DMS 273 (cell line): ENCODE data around the gene PAF1.

Source experiments
- DNase-seq: peaks from one replicate; lab custom pipeline; 2025; ENCODE audit not compliant: unreplicated experiment; lab: John Stamatoyannopoulos, UW

PAF1 gene

DNA sequence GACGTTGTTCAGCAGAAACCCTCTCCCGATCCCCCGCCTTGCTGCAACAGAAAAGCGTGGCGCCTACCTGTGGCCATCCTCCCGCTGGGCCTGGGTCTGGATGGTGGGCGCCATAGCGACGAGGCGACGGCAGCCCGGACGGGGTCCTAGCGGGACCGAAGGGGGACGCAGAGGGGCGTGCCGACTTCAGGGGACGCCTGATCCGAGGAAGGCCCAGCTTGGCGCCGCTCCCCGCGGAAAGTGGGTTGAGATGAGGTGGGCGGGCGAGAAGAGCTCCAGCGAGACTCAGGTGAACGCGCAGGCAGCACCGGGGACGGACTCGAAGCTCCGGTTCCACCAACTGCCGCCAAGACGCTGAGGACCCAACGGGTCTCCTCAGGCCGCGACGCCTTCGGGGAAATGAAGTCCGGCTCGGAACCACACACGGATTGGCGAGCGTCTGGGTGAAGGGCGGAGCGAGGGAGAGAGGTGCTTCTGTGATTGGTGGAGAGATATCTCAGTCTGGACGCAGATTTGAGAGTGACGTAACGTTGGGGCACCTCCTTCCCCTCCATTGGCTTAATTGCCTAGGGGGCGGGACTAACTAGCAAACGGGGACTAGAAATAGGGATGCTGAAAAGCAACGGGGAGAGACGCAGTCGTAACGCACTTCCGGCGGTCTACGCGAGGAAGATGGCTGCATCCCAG lies at the start of gene PAF1, which contains the start of gene MED29:
PAF1 (minus strand) TSS at position 356 of the 687 bp plus-strand sequence; CDS start at position 114, 242 bp downstream.
MED29 (plus strand) TSS at position 628 of the 687 bp plus-strand sequence; CDS start at position 673, 45 bp downstream.
- DNase-seq, result peak; percentile 100

DNA sequence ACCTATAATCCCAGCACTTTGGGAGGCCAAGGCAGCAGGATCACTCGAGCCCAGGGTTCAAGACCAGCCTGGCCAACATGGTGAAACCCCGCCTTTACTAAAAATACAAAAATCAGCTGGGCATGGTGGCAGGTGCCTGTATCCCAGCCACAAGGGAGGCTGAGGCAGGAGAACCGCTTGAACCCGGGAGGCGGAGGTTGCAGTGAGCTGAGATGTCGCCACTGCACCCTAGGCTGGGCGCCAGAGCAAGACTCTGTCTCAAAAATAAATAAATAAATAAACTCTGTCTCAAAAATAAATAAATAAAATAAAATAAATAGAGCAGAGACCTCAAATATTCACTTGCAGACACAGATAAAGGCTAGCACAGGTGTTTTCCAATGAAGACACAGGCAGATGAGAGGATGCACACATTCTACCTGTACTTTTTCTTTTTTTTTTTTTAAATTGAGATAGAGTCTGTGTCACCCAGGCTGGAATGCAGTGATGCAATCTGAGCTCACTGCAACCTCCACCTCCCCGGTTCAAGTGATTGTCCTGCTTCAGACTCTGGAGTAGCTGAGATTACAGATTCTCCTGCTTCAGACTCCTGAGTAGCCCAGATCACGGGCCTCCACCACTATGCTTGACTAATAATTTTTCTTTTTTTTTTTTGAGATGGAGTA lies 47.5 kb upstream of the PAF1 start:
- DNase-seq, result no peak

DNA sequence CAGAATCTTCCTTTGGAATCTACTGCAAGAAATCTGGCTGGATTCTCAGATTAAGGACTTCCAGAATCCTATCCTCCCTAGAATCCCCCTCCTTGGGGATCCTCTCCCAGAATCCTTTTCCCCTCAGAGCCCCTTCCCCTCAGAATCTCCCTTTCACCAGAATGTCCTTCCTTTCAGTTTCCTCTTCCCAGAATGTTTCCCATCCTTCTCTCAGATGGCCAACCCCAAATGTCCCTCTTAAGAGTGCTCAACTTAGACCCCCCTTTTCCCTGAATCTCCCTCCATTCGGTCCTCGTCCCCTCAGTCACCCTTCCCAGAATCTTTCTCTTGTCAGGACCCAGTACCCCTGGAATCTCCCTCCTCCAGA lies 45.4 kb upstream of the PAF1 start:
- DNase-seq, result no peak

DNA sequence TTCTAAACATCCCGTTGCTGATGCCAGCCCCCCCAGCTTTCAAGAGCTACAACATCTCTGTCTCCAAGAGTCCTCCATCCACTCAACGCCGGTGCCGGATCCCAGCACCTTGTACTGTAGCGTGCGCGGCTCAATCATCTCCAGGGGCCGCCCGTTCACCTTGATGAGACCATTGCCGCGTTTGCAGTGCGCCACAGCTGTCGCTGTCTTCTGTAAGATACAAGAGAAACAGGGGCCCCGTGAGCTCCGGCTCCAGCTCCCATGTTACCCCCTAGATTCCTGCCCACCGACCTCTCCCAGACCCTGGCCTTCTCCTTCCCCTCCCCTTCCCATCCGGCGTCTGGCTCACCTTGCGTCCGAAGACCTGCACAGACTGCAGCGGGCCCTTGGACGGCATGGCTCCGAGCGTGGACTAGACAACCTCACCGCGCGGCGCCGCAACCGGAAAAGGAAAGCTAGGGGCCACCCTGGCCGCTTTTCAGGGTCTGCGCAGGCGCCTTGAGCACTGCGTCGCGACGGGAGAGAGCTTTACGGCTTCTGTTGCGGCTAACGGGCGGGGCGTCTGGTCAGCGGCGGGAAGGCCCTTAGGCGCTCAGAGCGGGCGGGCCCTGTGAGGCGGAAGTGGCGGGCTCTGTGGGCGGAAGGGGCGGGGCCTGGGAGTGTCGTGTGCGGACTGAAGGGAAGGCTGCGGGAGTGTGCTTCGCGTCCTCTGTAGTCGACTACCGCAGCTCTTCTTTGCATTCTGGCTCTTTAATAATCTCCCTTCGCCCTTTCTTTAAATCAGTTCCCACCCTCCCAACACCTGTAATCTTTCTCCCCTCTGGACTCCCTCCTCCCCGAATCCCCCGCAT lies 44.8 kb upstream of the PAF1 start, which contains the start of gene RPS16:
RPS16 (minus strand) TSS at position 451 of the 851 bp plus-strand sequence; CDS start at position 397, 54 bp downstream.
- peak; percentile 100 for DNase-seq

DNA sequence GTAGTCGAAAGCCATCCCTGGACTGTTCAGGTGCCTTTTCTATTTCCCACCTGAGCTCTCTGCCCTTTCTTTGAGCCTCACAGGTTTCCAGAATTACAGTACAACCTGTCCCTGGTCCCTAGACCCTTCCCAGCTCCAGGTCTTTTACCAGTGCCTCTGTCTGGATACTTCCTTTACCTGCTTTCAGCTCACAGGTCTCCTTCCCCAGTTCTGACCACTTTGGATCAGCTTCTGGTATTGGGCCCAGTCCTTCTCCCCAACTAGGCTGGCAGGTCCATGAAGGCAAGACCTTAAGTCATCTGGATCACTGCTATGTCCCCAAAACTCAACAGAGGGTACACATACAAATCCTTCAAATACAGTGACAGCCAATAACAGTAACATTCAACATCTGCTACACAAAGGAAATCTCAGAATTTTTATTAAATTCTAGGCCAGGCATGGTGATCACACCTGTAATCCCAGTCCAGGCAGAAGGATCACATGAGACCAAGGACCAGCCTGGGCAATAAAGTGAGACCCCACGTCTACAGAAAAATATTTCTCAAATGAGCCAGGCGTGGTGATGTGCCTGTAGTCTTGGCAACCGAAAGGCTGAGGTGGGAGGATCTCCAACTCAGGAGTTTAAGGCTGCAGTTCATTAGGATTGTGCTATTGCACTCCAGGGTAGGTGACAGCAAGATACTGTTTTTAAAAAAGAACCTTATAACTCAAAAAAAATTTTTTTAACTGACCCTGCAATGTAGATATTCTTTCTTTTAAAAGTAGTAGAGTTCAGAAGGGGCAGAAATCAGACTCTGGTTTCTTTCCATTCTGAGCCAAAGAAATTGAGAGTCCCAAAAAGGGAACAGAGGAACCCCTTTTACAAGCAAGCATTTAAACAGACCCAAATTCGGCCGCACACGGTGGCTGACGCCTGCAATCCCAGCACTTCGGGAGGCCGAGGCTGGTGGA lies 43.5 kb upstream of the PAF1 start:
- DNase-seq, result no peak

DNA sequence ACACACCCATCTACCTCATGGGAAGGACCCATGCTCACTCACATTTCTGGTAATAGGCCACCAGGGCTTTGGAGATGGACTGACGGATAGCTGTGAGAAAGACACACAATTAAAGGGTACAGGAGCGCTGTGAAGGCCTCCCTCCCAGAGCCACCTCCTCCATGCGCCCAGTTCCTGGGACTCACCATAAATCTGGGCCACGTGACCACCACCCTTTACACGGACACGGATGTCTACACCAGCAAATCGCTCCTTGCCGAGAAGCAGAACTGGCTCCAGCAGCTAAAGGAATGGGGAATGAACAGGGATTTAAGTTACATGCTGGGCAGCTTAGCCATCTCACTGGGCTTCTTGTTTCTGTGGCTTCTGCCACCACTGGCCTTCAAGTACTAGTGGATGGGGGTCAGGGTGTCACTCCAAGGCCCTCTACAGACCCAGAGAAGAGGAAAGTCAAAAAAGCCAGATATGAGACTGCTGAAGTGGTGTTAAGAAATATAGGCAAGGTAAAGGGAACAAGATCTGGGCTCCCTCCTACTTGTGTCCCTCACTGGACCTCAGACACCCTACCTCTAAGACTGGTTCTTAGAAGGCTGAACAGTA lies 42.7 kb upstream of the PAF1 start:
- DNase-seq, result no peak

DNA sequence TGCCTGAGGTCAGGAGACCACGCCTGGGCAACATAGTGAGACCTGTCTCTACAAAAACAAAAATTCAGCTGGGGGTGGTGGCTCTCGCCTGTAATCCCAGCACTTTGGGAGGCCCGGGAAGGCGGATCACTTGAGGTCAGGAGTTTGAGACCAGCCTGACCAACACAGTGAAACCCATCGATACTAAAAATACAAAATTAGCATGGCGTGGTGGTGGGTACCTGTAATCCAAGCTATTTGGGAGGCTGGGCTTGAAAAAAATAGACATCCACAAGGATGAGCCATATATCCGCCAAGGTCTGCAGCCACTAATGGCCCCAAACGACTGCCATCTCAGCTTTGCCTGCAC lies 41.7 kb upstream of the PAF1 start:
- DNase-seq, result no peak

DNA sequence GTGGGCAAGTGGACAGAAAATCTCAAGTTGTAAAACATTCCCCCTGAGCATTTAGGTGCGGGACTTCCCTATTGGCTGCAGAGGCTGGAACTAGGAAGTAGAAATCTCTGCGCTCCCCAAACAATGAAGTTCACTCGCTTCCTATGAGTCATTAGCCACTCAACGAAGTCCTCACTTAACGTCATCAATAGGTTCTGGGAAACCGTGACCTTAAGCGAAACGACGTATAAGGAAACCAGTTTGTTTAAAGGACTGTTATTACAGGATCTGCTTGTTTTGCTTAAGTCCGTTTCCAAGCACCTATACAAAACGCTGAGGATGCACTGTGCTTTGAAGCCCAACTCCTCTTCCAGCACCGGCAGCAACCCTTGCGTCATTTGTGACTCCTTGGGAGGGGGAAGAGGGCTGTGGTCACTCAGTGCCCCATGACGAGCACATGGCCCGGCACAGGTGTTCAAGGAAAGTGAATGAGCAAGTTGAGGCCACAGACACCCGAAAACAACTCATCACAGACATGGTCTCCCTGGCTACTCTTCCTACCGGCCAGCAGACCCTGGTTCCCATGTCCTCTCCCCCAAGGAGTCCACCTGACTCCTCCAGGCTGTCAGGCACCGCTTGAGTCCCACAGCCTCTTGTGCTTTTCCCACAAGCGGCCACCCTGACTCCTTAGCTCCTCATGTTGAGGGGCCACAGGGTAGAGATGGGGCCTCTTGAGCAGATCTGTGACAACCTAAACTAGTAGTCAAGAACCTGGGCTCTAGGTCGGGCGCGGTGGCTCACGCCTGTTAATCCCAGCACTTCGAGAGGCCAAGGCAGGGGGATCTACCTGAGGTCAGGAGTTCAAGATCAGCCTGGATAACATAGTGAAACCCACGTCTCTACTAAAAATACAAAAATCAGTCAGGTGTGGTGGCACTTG lies 40.0 kb upstream of the PAF1 start:
- DNase-seq, result peak; percentile 78

DNA sequence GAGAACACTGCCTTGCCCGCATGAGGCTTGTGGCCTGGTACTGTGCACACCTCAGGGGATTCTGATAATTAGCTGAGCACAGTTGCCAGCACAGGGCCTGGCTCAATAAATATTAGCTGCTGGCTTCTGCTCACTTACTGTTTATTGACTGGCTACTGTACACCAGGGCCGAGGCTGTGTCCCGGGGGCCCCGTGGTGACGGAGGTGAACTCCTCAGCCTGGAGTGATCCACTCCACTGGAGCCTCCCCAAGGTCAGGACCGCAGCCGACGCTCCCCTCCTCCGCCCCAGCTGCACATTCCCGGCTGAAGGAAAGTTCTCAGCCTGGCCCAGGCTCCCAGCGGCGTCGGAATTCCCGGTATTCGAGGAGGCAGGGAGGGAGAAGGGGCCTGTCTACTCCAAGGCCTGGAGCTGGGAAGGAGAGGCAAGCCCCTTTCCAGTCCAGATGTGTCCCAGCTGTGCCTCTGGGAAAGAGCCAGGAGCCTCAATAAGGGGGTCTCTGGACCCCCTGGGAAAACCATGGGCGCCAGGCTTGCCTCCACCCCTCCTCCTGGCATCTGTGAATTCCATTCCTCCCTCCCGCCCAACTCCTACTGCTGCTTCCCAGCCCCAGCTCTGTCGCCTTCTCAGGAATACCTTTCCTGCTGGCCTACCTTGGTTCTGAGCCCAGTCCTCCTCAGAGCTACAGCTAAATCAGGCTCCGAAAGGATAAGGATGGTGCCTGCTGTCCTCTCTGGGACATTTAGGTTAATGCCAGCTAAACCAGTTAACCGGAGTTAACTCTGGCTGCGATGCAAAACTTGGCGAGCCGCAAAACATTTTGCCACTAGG lies 37.6 kb upstream of the PAF1 start:
- peak; percentile 62 for DNase-seq

DNA sequence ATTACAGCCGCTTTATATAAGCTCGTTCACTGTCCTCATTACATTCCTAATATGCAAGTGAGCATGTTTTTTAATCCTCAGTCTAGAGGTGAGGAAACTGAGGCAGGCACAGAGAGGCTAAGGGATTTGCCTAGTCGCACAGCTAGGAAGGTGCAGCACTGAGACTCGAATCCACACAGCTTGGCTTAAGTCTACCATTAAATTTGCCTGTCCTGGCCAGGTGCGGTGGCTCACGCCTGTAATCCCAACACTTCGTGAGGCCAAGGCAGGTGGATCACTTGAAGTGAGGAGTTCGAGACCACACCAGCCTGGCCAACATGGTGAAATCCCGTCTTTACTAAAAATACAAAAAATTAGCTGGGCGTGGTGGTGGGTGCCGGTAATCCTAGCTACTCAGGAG lies 36.8 kb upstream of the PAF1 start:
- DNase-seq, result no peak

DNA sequence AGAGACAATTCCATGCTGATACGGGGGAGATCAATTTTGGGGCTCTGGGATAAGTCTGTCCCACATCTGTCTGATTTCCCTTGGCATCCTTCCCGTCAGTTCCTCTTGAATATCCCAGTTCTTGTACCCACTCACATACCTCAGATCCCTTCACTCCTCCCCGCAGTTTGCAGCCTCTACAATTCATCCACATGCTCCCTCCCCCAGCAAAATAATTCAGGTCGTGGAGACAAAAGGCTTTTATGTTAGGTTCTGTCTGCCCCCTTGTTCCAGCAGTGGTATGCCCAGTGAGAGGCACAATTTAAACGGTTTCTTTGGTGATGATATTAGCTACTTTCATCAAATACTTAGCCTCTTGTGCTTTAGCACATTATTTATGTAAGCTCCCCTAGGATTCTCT lies 35.3 kb upstream of the PAF1 start:
- no peak for DNase-seq

DNA sequence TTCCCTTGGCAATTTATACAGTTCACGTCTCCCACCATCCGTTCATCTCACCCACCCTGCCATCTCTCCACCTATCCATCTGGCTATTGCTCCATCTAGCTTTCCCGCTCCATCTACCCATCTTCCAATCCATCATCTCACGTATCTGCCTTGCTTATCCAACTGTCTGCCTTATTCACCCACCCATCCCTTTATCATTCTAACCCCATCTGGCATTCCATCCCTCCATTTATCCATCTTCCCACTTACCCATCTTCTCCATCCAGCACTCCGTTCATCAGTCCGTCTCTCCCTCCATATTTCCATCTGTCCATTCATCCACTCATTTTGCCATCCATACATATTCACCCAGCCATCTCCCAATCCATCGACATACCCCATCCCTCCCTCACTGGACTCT lies 34.8 kb upstream of the PAF1 start:
- no peak for DNase-seq

DNA sequence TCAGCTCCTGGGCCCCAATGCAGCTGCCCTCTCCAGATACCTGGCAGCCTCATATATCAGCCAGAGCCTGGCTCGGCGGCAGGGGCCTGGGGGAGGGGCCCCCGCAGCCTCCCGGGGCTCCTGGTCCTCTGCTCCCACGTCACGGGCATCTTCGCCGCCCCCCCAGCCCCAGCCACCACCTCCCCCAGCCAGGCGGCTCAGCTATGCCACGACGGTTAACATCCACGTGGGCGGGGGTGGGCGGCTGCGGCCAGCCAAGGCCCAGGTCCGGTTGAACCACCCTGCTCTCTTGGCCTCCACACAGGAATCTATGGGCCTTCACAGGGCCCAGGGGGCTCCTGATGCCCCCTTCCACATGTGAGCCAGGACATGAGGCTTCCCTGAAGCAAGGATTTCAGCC lies 34.0 kb upstream of the PAF1 start:
- DNase-seq, result no peak

DNA sequence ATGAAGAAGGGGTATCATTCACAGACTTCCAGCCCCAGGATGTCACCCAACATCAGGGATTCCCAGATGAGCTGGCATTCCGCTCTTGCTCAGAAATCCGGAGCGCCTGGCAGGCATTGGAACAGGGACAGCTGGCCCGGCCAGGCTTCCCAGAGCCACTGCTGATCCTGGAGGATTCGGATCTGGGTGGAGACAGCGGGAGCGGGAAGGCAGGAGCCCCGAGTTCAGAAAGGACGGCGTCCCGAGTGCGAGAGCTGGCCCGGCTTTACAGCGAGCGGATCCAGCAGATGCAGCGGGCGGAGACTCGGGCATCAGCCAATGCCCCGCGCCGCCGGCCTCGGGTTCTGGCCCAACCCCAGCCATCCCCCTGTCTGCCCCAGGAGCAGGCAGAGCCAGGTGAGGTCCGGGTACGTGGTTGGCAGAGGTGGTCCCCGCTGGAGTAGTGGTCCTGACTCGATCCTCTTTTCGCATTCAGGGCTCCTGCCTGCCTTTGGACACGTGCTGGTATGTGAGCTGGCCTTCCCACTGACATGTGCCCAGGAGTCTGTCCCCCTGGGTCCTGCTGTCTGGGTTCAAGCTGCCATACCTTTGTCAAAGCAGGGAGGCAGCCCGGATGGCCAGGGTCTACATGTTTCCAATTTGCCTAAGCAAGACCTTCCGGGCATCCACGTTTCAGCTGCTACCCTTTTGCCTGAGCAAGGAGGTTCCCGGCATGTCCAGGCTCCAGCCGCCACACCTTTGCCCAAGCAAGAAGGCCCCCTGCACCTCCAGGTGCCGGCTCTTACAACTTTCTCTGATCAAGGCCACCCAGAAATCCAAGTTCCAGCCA lies 32.6 kb upstream of the PAF1 start:
- DNase-seq, result no peak

DNA sequence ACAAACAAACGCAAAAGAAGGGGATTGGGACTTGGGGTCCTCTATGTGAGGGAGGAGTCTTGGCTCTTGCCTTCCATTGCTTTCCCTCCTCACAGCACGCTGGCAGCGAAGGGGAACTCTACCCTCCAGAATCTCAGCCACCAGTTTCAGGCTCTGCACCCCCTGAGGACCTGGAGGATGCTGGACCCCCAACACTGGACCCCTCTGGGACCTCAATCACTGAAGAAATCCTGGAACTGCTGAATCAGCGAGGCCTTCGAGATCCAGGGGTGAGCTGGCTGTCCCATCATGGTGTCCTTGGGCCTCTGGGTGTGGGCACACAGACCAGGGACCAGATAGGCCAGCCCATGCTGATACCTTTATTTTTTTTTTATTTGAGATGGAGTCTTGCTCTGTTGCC lies 31.1 kb upstream of the PAF1 start:
- no peak for DNase-seq

DNA sequence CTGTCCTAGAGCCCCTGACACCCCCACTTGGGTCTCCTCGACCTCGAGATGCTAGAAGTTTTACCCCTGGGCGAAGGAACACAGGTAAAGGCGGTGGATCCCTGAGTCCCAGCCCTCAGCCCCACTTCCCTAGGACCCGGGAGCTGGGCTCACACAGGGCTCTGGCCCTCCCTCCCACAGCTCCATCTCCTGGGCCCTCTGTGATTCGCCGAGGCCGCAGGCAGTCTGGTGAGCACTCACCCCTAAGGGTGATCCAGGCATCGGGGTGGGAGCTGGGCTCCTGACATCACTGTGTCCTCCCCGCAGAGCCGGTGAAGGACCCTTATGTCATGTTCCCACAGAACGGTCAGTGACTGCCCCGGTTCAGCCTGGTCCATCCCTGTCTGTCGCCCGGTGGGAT lies 29.9 kb upstream of the PAF1 start:
- no peak for DNase-seq

DNA sequence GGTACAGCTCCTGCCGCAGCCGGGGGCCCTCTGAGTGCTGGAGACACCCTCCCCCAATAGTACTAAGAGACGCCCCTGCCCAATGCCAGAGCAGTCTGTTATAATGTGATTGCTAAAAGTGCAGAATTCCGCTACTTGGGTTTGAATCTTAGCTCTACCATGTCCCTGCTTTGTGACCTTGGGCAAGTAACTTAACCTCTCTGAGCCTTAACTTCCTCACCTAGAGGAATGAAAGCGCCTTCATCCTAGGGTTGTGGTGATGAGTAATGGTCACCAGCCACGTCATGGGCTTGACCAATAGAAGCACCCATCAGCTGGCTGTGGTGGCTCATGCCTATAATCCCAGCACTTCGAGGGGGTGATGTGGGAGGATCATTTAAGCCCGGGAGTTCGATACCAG lies 28.1 kb upstream of the PAF1 start:
- DNase-seq, result no peak
